HL-60 (cell line): ENCODE data around the gene RAE1.

Source experiments
- CTCF ChIP-seq: IDR thresholded peaks from one replicate; pipeline ENCODE4 v1.5.1; 2011; ENCODE audit warnings: low read length, control low read depth, inconsistent platforms; ENCODE audit not compliant: insufficient read depth
- REST ChIP-seq: IDR thresholded peaks from 2 replicates; pipeline ENCODE4 v1.6.1; 2012; ENCODE audit warnings: low read depth; ENCODE audit not compliant: insufficient replicate concordance

- no peak for TF ChIP-seq CTCF
- no peak for TF ChIP-seq REST
Observed at GRCh38 chr20:57374343-57374930, 23.4 kb downstream of the RAE1 start.
